Measurements from ENCODE around the gene LKAAEAR1.

DNA sequence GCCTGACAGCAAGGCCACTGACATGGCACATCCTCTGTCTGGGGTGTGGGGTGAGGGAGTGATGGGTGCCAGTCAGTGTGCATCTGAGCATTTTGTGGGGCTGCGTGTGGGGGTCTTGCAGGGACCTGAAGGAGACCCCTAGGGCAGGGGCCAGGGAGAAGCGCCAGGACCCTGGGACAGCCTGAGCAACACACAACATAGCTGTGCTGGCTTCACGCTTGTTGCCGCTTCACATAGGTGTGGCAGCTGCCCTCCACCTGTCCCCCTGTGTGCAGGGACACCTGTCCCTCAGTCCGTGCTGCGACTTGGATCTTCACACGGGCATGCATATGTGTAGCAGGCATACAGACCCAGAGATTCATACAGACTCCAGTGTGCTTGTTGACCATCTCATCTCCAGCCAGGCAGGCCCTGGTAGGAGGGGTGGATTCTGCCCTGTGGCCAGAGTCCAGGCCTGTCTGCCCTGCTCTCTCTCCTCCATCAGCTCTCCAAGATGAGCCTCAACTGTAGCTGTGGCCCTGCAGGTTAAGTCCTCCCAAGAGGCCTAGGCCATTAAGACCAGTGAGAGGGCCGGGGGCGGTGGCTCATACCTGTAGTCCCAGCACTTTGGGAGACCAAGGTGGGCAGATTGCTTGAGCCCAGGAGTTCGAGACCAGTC is 26.3 kb upstream of the LKAAEAR1 start:
- no peak for TF ChIP-seq EZH2 (IDR thresholded peaks at IDR 0.05)
- no peak for TF ChIP-seq POLR2AphosphoS5 (IDR thresholded peaks at IDR 0.05; ENCODE audit: borderline replicate concordance, low read depth, low read length)
- TF ChIP-seq FOXP2 (optimal IDR thresholded peaks at IDR 0.05; ENCODE audit: control extremely low read depth, extremely low read length, insufficient read depth), result no peak
